Measurements from ENCODE around the gene TNRC6C. TPM values are rescaled to one million over a fixed set of nuclear protein-coding genes. Genes with fewer than 3 reads are reported as not detected.

The TNRC6C gene
- total and polyA plus RNA-seq, 9 of the 15 experiments (the other 6 are each of a cell fraction or from before 2014, with no cell fraction given), result 0.20 to 4.9 (median 2.3) TPM

GRCh38 chr17:78128551-78129350 lies 170.2 kb downstream of the TNRC6C start, which contains the start of gene TMC6 (continued):
- TF ChIP-seq, protein P1, sequence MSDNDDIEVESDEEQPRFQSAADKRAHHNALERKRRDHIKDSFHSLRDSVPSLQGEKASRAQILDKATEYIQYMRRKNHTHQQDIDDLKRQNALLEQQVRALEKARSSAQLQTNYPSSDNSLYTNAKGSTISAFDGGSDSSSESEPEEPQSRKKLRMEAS (CRISPR knock-in tag; IDR thresholded peaks at IDR 0.05), result 0 out of 2 replicates have a peak, but pooled peaks have one; percentile 9
- TF ChIP-seq TRIM28 (IDR thresholded peaks at IDR 0.05) (peak; percentile 47; the same call in 1 of the 2 replicates), FOXA1 (IDR thresholded peaks at IDR 0.05; ENCODE audit: borderline replicate concordance) (no peak), DIDO1 (tag; IDR thresholded peaks at IDR 0.05; ENCODE audit: low read depth) (no peak), MEIS2 (IDR thresholded peaks at IDR 0.05; ENCODE audit: partially characterized antibody) (peak; percentile 76), MTA3 (IDR thresholded peaks at IDR 0.05; ENCODE audit: borderline replicate concordance) (0 out of 2 replicates have a peak, but pooled peaks have one; percentile 47), SMARCB1 (IDR thresholded peaks at IDR 0.05; ENCODE audit: insufficient read length, low read depth) (no peak), EZH2 (IDR thresholded peaks at IDR 0.05; ENCODE audit: borderline replicate concordance, low read depth, low read length) (no peak), EP300 (IDR thresholded peaks at IDR 0.05; ENCODE audit: low read length) (peak; percentile 92), PHF8 (IDR thresholded peaks at IDR 0.05; ENCODE audit: borderline replicate concordance, low read length) (peak; percentile 7; the same call in 1 of the 2 replicates), ZSCAN32 (CRISPR knock-in tag; IDR thresholded peaks at IDR 0.05) (no peak), BCL6 (CRISPR knock-in tag; IDR thresholded peaks at IDR 0.05) (no peak), KDM1A (IDR thresholded peaks at IDR 0.05) (0 out of 4 replicates have a peak, but pooled peaks of 1 of the 2 experiments have one; percentile 88), ADNP (tag; IDR thresholded peaks at IDR 0.05) (no peak), NELFE (IDR thresholded peaks at IDR 0.05; ENCODE audit: insufficient read depth, insufficient read length) (no peak), HEY1 (CRISPR knock-in tag; IDR thresholded peaks at IDR 0.05; ENCODE audit: borderline replicate concordance) (no peak), ZNF717 (CRISPR knock-in tag; IDR thresholded peaks at IDR 0.05) (no peak), CBFB (CRISPR knock-in tag; IDR thresholded peaks at IDR 0.05) (no peak), MYNN (IDR thresholded peaks at IDR 0.05) (peak; percentile 87; the same call in 1 of the 2 replicates), MYNN (CRISPR knock-in tag; IDR thresholded peaks at IDR 0.05) (no peak)
- TF ChIP-seq, protein P2, sequence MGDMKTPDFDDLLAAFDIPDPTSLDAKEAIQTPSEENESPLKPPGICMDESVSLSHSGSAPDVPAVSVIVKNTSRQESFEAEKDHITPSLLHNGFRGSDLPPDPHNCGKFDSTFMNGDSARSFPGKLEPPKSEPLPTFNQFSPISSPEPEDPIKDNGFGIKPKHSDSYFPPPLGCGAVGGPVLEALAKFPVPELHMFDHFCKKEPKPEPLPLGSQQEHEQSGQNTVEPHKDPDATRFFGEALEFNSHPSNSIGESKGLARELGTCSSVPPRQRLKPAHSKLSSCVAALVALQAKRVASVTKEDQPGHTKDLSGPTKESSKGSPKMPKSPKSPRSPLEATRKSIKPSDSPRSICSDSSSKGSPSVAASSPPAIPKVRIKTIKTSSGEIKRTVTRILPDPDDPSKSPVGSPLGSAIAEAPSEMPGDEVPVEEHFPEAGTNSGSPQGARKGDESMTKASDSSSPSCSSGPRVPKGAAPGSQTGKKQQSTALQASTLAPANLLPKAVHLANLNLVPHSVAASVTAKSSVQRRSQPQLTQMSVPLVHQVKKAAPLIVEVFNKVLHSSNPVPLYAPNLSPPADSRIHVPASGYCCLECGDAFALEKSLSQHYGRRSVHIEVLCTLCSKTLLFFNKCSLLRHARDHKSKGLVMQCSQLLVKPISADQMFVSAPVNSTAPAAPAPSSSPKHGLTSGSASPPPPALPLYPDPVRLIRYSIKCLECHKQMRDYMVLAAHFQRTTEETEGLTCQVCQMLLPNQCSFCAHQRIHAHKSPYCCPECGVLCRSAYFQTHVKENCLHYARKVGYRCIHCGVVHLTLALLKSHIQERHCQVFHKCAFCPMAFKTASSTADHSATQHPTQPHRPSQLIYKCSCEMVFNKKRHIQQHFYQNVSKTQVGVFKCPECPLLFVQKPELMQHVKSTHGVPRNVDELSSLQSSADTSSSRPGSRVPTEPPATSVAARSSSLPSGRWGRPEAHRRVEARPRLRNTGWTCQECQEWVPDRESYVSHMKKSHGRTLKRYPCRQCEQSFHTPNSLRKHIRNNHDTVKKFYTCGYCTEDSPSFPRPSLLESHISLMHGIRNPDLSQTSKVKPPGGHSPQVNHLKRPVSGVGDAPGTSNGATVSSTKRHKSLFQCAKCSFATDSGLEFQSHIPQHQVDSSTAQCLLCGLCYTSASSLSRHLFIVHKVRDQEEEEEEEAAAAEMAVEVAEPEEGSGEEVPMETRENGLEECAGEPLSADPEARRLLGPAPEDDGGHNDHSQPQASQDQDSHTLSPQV (IDR thresholded peaks at IDR 0.05), result no peak; the same call in 1 of the 2 replicates
- TF ChIP-seq, protein P3, sequence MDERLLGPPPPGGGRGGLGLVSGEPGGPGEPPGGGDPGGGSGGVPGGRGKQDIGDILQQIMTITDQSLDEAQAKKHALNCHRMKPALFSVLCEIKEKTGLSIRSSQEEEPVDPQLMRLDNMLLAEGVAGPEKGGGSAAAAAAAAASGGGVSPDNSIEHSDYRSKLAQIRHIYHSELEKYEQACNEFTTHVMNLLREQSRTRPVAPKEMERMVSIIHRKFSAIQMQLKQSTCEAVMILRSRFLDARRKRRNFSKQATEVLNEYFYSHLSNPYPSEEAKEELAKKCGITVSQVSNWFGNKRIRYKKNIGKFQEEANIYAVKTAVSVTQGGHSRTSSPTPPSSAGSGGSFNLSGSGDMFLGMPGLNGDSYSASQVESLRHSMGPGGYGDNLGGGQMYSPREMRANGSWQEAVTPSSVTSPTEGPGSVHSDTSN (CRISPR knock-in tag; IDR thresholded peaks at IDR 0.05; ENCODE audit: low read depth), result no peak
- TF ChIP-seq, protein P3 (tag; conservative IDR thresholded peaks at IDR 0.05; ENCODE audit: low read depth), result peak; percentile 68
